ENCODE measurements around the gene PSAT1. TPM values are rescaled to one million over a fixed set of nuclear protein-coding genes. Genes with fewer than 3 reads are reported as not detected.

The PSAT1 gene
- total and polyA plus RNA-seq, 2 of the 13 experiments (the other 11 are each of a cell fraction or from before 2014, with no cell fraction given) = 135 to 229 TPM

DNA sequence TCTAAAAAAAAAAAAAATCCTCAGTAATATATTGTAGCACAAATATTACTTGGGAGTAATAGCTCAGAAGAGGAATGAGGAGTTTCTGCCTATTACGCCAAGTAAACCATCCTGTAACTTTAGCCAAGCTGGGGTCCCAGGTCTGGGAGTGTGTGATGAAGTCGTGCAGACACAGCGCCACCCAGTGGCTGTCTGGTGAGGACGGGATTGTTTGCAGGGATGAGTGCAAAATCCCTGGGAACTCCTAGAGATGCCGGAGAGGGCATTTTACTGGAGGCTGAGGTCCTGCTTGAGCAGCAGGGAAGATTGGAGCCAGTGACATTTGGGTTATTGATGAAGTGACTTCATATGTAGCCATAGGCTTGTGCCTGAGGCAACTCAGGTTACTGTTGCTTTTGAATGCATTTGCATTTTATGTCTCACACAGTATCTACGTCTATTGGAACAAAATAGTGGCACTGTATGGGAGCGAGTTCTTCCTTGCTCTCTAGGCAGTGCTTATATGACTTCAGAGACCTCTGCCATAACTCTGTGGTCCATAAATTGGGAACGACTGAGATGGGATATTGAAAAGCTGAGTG, 72.8 kb downstream of the PSAT1 start (continued):
- TF ChIP-seq PCBP2 (optimal IDR thresholded peaks at IDR 0.05; ENCODE audit: low read depth, low read length, poor library complexity, severe bottlenecking) = no peak
- TF ChIP-seq TARDBP (CRISPR knock-in tag; IDR thresholded peaks at IDR 0.05) = no peak
- TF ChIP-seq MAFK (conservative IDR thresholded peaks at IDR 0.05 in 1 of 2, IDR thresholded peaks at IDR 0.05 in 1 of 2; ENCODE audit: low read length in 2 of 2) = no peak
- TF ChIP-seq XRCC5 (optimal IDR thresholded peaks at IDR 0.05; ENCODE audit: low read length) = peak; percentile 26
- TF ChIP-seq, protein P1, sequence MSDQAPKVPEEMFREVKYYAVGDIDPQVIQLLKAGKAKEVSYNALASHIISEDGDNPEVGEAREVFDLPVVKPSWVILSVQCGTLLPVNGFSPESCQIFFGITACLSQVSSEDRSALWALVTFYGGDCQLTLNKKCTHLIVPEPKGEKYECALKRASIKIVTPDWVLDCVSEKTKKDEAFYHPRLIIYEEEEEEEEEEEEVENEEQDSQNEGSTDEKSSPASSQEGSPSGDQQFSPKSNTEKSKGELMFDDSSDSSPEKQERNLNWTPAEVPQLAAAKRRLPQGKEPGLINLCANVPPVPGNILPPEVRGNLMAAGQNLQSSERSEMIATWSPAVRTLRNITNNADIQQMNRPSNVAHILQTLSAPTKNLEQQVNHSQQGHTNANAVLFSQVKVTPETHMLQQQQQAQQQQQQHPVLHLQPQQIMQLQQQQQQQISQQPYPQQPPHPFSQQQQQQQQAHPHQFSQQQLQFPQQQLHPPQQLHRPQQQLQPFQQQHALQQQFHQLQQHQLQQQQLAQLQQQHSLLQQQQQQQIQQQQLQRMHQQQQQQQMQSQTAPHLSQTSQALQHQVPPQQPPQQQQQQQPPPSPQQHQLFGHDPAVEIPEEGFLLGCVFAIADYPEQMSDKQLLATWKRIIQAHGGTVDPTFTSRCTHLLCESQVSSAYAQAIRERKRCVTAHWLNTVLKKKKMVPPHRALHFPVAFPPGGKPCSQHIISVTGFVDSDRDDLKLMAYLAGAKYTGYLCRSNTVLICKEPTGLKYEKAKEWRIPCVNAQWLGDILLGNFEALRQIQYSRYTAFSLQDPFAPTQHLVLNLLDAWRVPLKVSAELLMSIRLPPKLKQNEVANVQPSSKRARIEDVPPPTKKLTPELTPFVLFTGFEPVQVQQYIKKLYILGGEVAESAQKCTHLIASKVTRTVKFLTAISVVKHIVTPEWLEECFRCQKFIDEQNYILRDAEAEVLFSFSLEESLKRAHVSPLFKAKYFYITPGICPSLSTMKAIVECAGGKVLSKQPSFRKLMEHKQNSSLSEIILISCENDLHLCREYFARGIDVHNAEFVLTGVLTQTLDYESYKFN (CRISPR knock-in tag; conservative IDR thresholded peaks at IDR 0.05) = no peak
- TF ChIP-seq TCF7 (IDR thresholded peaks at IDR 0.05; ENCODE audit: low read depth) = no peak
- TF ChIP-seq KAT7 (CRISPR knock-in tag; IDR thresholded peaks at IDR 0.05; ENCODE audit: borderline replicate concordance) = no peak
- no peak for TF ChIP-seq GFI1 (CRISPR knock-in tag; IDR thresholded peaks at IDR 0.05; ENCODE audit: borderline replicate concordance)
- TF ChIP-seq, protein P2, sequence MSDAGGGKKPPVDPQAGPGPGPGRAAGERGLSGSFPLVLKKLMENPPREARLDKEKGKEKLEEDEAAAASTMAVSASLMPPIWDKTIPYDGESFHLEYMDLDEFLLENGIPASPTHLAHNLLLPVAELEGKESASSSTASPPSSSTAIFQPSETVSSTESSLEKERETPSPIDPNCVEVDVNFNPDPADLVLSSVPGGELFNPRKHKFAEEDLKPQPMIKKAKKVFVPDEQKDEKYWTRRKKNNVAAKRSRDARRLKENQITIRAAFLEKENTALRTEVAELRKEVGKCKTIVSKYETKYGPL (CRISPR knock-in tag; IDR thresholded peaks at IDR 0.05) = no peak
- TF ChIP-seq NCOA1 (CRISPR knock-in tag; IDR thresholded peaks at IDR 0.05) = no peak
- TF ChIP-seq ZNF343 (CRISPR knock-in tag; IDR thresholded peaks at IDR 0.05) = no peak
- TF ChIP-seq KMT2A (CRISPR knock-in tag; IDR thresholded peaks at IDR 0.05) = no peak
- TF ChIP-seq IKZF1 (IDR thresholded peaks at IDR 0.05) = no peak
- no peak for TF ChIP-seq RNF2 (conservative IDR thresholded peaks at IDR 0.05; ENCODE audit: low read depth)
- TF ChIP-seq, protein P3, sequence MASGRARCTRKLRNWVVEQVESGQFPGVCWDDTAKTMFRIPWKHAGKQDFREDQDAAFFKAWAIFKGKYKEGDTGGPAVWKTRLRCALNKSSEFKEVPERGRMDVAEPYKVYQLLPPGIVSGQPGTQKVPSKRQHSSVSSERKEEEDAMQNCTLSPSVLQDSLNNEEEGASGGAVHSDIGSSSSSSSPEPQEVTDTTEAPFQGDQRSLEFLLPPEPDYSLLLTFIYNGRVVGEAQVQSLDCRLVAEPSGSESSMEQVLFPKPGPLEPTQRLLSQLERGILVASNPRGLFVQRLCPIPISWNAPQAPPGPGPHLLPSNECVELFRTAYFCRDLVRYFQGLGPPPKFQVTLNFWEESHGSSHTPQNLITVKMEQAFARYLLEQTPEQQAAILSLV (CRISPR knock-in tag; IDR thresholded peaks at IDR 0.05; ENCODE audit: borderline replicate concordance) = no peak
- TF ChIP-seq, protein P4, sequence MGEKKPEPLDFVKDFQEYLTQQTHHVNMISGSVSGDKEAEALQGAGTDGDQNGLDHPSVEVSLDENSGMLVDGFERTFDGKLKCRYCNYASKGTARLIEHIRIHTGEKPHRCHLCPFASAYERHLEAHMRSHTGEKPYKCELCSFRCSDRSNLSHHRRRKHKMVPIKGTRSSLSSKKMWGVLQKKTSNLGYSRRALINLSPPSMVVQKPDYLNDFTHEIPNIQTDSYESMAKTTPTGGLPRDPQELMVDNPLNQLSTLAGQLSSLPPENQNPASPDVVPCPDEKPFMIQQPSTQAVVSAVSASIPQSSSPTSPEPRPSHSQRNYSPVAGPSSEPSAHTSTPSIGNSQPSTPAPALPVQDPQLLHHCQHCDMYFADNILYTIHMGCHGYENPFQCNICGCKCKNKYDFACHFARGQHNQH (CRISPR knock-in tag; IDR thresholded peaks at IDR 0.05) = peak; percentile 30; the same call in 1 of the 2 replicates
- TF ChIP-seq PHF20 (CRISPR knock-in tag; IDR thresholded peaks at IDR 0.05) = no peak
- TF ChIP-seq NCOA5 (CRISPR knock-in tag; IDR thresholded peaks at IDR 0.05) = no peak
- 0 out of 2 replicates have a peak, but pooled peaks have one; percentile 33 for TF ChIP-seq SALL1 (CRISPR knock-in tag; IDR thresholded peaks at IDR 0.05)
- TF ChIP-seq SMC3 (IDR thresholded peaks at IDR 0.05; ENCODE audit: low read length) = peak; percentile 90
- no peak for TF ChIP-seq YEATS2 (CRISPR knock-in tag; IDR thresholded peaks at IDR 0.05; ENCODE audit: borderline replicate concordance)
- no peak for TF ChIP-seq CBX2 (IDR thresholded peaks at IDR 0.05; ENCODE audit: low read depth, low read length)
- TF ChIP-seq CBX2 (CRISPR knock-in tag; IDR thresholded peaks at IDR 0.05; ENCODE audit: low read depth) = no peak
- TF ChIP-seq, protein P5, sequence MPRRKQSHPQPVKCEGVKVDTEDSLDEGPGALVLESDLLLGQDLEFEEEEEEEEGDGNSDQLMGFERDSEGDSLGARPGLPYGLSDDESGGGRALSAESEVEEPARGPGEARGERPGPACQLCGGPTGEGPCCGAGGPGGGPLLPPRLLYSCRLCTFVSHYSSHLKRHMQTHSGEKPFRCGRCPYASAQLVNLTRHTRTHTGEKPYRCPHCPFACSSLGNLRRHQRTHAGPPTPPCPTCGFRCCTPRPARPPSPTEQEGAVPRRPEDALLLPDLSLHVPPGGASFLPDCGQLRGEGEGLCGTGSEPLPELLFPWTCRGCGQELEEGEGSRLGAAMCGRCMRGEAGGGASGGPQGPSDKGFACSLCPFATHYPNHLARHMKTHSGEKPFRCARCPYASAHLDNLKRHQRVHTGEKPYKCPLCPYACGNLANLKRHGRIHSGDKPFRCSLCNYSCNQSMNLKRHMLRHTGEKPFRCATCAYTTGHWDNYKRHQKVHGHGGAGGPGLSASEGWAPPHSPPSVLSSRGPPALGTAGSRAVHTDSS (CRISPR knock-in tag; conservative IDR thresholded peaks at IDR 0.05) = no peak
- TF ChIP-seq RAD21 (CRISPR knock-in tag; IDR thresholded peaks at IDR 0.05) = peak; percentile 75; the same call in 1 of the 2 replicates

Measured in HepG2 (cell line).